WERI-Rb-1 (cell line): ENCODE measurements around the gene KLHL29.

Experiments used
- DNase-seq: peaks from one replicate; pipeline ENCODE4 v3.0.0-alpha.2; 2020
- H3K27ac ChIP-seq: fragments of 250-450 bp; sonication (Bioruptor Pico); 2 replicates; pipeline ENCODE4 v1.5.1; 2020; ENCODE audit warnings: mild to moderate bottlenecking, moderate library complexity
- H3K27me3 ChIP-seq: fragments of 250-450 bp; sonication (Bioruptor Pico); 2 replicates; pipeline ENCODE4 v1.5.1; 2021; ENCODE audit warnings: mild to moderate bottlenecking, low read depth, moderate library complexity; ENCODE audit not compliant: insufficient read depth, severe bottlenecking
- H3K36me3 ChIP-seq: fragments of 250-450 bp; sonication (Bioruptor Pico); 2 replicates; pipeline ENCODE4 v1.5.1; 2020; ENCODE audit warnings: mild to moderate bottlenecking, moderate library complexity
- H3K4me3 ChIP-seq: 2 replicates; pipeline ENCODE4 v1.5.1; 2011; ENCODE audit warnings: low read depth, mild to moderate bottlenecking, control low read depth, low read length
- H3K9me3 ChIP-seq: fragments of 250-450 bp; sonication (Bioruptor Pico); 2 replicates; pipeline ENCODE4 v1.5.1; 2021; ENCODE audit warnings: mild to moderate bottlenecking, moderate library complexity; ENCODE audit not compliant: severe bottlenecking
- CTCF ChIP-seq: IDR thresholded peaks from 2 replicates; pipeline ENCODE4 v1.5.1; 2011; ENCODE audit warnings: low read depth, mild to moderate bottlenecking, control low read depth, inconsistent platforms, low read length

Gene KLHL29

GRCh38 chr2:23523373-23524260 is 138.6 kb downstream of the KLHL29 start:
- no peaks in the 10 kb centered on the region for H3K27me3 ChIP-seq
- no peak overlapping the region for H3K4me3 ChIP-seq
- no peak for TF ChIP-seq CTCF
- DNase-seq: peak; percentile 79
- peak overlapping the region; percentile 40 for H3K27ac ChIP-seq
- H3K36me3 ChIP-seq: no peaks in the 10 kb centered on the region
- H3K9me3 ChIP-seq: no peaks in the 10 kb centered on the region

- Histone ChIP-seq H3K36me3 (no peaks in the 10 kb centered on the region), H3K27ac (peak overlapping the region; percentile 40; the same call in 1 of the 2 replicates), H3K4me3 (no peak overlapping the region), H3K27me3 (no peaks in the 10 kb centered on the region), H3K9me3 (no peaks in the 10 kb centered on the region)
- no peak for TF ChIP-seq CTCF
- no peak for DNase-seq
Measured at GRCh38 chr2:23524261-23524706, 139.3 kb downstream of the KLHL29 start.

- Histone ChIP-seq H3K4me3 (no peak overlapping the region), H3K27ac (no peak overlapping the region; the same call in 1 of the 2 replicates)
- no peak for TF ChIP-seq CTCF
Measured at GRCh38 chr2:23525137-23525765, 140.3 kb downstream of the KLHL29 start.

GRCh38 chr2:23526114-23526513 is 141.1 kb downstream of the KLHL29 start:
- H3K27me3 ChIP-seq: no peaks in the 10 kb centered on the region
- DNase-seq: no peak
- no peak overlapping the region for H3K27ac ChIP-seq
- H3K36me3 ChIP-seq: no peaks in the 10 kb centered on the region
- no peak overlapping the region for H3K4me3 ChIP-seq
- no peak for TF ChIP-seq CTCF
- H3K9me3 ChIP-seq: no peaks in the 10 kb centered on the region

More at GRCh38 chr2:23525137-23525765, 140.3 kb downstream of the KLHL29 start:
- H3K27me3 ChIP-seq: no peaks in the 10 kb centered on the region
- DNase-seq: no peak
- no peaks in the 10 kb centered on the region for H3K9me3 ChIP-seq
- no peaks in the 10 kb centered on the region for H3K36me3 ChIP-seq

- no peak for DNase-seq
- Histone ChIP-seq H3K27me3 (no peaks in the 10 kb centered on the region), H3K9me3 (no peaks in the 10 kb centered on the region), H3K36me3 (no peaks in the 10 kb centered on the region), H3K4me3 (no peak overlapping the region), H3K27ac (0 out of 2 replicates have a peak overlapping the region, but pooled peaks have one; percentile 3)
- no peak for TF ChIP-seq CTCF
Measured at GRCh38 chr2:23526835-23527790, 142.1 kb downstream of the KLHL29 start.
